ENCODE results near the gene ANXA6. TPM values are rescaled to one million over a fixed set of nuclear protein-coding genes. Genes with fewer than 3 reads are reported as not detected.

Gene ANXA6
- total RNA-seq, 1 donor from 2014 or later, result 293 TPM

- DNase-seq (ENCODE audit: low spot score), result no peak
Measured at GRCh38 chr5:151106043-151106442, 51.5 kb downstream of the ANXA6 start.

DNA sequence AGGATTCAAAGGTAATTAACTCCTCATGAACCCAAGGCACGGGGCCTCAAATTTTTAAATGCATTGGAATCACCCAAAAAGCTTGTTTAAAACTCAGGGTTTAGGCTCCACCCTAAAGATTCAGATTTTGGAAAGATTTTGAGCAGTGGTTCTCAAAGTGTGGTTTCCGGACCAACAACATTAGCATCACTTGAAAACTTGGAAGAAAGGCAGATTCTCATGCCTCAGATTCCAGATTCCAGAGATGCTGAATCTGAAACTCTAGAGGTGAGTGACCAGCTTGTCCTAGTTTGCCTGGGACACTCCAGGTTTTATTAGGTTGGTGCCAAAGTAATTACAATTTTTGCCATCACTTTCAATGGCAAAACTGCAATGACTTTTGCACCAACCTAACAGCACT lies 52.0 kb downstream of the ANXA6 start:
- no peak for DNase-seq (ENCODE audit: low spot score)

GRCh38 chr5:151104795-151105194 lies 52.8 kb downstream of the ANXA6 start:
- DNase-seq (ENCODE audit: low spot score), result peak; percentile 74

DNA sequence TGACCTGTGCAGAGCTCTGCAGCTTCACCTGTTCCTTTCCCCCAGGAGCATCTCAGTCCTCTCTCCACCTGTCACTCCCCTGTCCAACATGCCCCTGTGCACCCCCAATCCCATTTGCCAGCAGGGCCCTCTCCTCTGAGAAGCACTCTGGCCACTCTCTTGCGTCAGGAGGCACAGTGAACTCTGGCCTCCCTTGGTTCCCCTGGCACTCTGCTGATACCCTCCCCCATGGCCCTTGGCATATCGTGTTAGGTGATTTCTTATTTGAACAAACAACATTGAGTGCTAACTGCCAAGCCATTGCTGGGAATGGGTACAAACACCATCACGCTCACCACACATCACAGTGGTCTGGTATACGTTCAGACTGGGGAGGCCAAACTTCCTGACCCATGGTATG lies 55.8 kb downstream of the ANXA6 start:
- DNase-seq (ENCODE audit: low spot score), result no peak

DNA sequence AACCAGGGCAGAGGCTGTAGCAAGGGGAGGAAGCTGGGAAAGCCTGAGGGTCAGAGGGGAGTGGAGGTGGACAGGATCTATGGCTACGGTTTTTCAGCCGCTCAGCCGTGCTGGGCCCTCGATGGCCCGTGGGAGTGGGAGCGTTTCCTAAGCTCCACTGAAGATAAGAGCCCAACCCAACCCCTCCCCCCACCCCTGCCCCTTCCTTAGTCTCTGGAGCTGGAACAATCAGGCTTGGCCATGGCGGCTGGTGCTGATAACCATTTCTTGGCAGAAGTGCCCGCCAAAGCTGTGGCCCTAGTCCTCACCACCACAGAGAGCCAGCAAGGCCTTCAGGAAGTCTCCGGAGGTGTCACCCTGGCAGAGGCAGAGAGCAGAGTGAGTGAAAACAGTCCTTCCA lies 56.4 kb downstream of the ANXA6 start:
- DNase-seq (ENCODE audit: low spot score), result no peak

DNA sequence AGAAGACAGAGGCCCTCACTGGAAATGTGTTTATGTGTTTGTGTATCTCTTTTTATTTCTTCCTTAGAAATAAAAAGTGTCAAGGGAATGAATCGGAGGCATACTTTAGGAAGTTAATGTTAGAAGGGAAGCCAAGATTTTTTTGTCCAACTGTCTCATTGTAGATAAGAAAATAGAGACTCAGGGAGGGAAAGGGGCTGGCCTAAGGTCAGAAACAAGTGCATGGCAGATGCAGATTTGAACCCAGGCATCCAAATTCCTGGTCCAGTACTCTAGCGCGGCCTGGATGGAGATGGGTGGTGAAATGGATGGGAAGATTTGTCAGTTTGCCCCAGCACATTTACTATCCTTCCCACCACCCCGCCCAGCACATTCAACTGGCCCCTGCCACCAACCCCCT lies 56.9 kb downstream of the ANXA6 start:
- DNase-seq (ENCODE audit: low spot score), result no peak

GRCh38 chr5:151098768-151099121 lies 58.8 kb downstream of the ANXA6 start:
- DNase-seq (ENCODE audit: low spot score), result no peak

- no peak for DNase-seq (ENCODE audit: low spot score)
Measured at GRCh38 chr5:151097820-151098767, 59.5 kb downstream of the ANXA6 start.

- DNase-seq (ENCODE audit: low spot score), result no peak
Measured at GRCh38 chr5:151097061-151097460, 60.5 kb downstream of the ANXA6 start.

DNA sequence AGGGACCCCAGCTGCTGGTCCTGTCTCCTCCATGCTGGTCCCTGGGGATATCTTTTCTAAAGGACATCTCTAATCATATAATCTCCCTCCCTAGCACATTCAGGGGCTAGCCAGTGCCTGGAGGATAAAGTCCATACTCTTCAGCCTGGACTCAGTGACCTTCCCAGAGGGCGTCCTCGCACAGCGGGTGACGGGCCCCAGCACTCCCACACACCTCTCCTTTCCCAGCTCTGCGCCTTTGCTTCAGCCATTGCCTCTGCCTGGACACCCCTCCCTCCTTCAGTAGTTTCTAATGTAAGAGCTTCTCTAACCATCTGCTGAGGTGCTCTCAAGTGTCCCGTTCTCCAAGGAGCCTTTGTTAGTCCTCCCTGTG lies 61.6 kb downstream of the ANXA6 start:
- no peak for DNase-seq (ENCODE audit: low spot score)

DNA sequence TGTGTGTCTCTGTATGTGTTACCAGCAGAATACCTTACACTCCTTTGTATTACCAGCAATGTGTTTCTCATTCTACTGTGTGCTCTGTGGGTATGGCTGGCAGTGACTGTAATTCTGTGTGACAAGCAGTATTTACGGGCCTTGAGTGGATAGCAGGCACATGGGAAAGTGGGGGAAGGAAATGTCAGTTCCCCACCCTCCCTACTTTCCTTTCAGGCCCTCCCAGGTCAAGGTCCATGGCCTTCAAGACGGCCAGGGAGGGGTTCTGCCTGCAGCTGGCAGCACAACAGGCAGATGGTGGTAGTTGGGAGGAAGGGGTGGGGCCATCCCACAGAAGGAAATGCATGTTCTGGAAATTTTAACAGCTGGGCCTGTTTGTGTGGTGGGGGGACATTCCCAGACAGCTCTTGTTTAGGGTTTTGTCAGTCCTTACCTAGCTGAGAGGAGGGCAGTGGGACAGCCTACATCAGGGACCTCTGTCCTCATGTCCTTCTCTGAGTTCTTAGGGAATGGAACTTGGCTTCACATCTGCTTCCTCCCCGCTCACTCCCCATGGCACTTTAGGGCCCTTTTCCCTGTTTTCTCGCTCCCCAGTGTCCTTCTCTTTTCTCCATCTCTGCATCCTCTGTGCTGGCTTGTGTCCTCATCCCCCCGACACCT lies 62.1 kb downstream of the ANXA6 start:
- peak; percentile 72 for DNase-seq (ENCODE audit: low spot score)

DNA sequence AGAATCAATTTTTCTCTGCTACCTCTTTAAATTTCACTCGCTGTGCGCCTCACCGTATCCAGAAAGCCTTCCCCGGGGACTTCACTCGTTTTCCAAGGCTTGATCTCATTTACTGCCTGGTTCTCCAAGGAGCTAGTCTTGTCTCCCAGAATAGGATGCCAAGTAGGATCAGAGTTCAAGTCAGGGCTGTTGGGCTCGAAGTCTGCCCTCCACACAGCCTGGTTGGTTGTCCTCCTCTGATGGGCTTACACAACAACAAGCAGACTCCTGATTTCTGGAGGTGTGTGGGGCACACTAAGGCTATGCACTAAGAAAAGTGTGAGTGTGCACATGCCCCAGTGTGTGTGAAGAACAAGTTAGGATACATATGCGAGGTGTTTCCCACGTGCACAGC lies 62.7 kb downstream of the ANXA6 start:
- no peak for DNase-seq (ENCODE audit: low spot score)

DNA sequence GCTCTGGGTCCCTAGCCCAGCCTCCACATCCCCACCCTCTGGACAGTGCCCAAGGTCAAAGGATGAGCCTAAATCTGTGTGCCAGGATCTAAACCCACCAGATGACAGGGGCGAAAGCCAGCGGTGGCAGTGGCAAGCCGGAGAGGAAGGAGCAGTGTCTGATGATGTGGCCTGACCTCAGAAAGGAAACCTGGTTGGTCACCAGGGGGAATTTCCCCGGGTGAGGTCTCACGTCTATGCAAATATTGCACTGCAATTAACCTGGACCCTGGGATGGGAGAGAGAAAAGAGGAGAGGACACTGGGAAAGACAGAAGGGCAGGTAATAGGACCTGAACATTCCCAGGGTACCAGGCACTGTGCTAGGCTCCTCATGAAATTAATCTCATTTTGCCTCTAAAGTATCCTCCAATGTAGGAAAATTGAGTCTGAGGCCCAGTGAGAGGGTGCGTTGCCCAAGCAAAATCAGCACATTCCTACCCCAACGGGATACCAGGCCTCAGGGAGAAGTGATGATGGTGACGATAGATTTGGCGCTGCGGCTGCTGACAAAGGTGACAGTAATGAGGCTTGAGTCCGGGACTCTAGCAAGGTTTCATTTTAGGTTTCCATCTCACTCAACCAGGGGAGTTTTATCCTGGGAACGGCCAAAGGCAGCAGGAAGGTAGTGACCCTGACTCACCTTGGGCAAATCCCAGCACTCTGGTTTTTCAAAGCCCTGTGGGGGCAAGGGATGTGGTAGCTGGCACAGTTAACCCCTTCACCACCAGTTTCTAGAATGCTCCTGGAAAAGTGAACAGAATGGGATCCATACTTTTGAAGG lies 63.3 kb downstream of the ANXA6 start:
- DNase-seq (ENCODE audit: low spot score), result no peak

GRCh38 chr5:151093476-151093889 lies 64.1 kb downstream of the ANXA6 start:
- peak; percentile 83 for DNase-seq (ENCODE audit: low spot score)

- no peak for DNase-seq (ENCODE audit: low spot score)
Measured at GRCh38 chr5:151092762-151093161, 64.8 kb downstream of the ANXA6 start.

GRCh38 chr5:151089726-151090125 lies 67.9 kb downstream of the ANXA6 start:
- DNase-seq (ENCODE audit: low spot score), result no peak

- DNase-seq (ENCODE audit: low spot score), result no peak
Measured at GRCh38 chr5:151088986-151089385, 68.6 kb downstream of the ANXA6 start.

DNA sequence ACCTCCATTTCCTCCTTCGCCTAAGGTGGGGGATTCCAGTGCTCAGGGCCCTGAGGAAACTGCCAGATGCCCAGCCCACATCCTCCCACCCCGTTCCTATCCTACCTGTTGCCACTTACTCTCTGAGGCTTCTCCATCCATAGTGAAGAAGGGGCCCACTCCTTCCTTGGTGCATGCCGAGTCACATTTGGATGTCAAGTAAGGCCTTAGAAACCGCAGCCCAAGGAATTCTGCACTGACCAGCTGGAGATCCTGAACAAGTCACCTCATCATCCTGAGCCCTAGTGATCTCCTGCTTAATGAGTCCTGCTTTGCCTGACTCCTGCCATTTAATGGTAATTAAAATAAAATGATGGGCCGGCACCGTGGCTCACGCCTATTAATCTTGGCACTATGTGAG lies 70.1 kb downstream of the ANXA6 start:
- DNase-seq (ENCODE audit: low spot score), result no peak

GRCh38 chr5:151086905-151087360 lies 70.6 kb downstream of the ANXA6 start:
- DNase-seq (ENCODE audit: low spot score), result no peak

- no peak for DNase-seq (ENCODE audit: low spot score)
Measured at GRCh38 chr5:151086192-151086869, 71.2 kb downstream of the ANXA6 start.

DNA sequence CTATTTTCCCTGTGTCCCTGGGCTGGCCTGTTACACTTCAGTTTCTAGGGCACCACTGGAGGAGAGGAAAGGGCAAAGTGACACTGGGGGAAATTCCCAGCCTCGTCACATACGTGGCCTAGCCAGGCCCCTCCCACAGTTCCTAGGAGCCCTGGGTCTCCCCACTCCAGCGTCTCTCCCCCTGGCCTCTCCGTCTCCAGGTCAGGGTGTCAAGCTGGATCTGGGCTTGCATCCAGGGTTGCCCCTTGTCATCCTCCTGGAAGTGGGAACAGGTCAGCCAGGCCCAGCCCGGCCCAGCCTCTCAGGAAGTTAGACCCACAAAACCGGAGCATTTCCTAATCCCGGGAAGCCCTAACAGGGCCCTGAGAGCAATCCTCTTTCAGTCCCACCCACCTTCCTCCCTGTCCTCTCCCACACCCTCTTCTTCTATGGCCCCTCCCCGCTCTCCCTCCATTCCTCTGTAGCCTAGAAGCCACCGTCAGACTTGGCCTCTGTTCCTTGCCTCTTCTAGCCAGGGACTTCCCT lies 72.0 kb downstream of the ANXA6 start:
- DNase-seq (ENCODE audit: low spot score), result no peak
